HepG2 (cell line): ENCODE data around the gene PRR15L. TPM values are rescaled to one million over a fixed set of nuclear protein-coding genes. Genes with fewer than 3 reads are reported as not detected.

Source experiments
- AFF4 ChIP-seq: sonication (generic); formaldehyde crosslinking; IDR thresholded peaks from 2 replicates; pipeline ENCODE4 v1.4.0; 2020; ENCODE audit warnings: missing genetic modification reagents
- ATF5 ChIP-seq: sonication (generic); formaldehyde crosslinking; IDR thresholded peaks from 2 replicates; pipeline ENCODE4 v1.4.0; 2020; ENCODE audit warnings: mild to moderate bottlenecking, low read depth, missing genetic modification reagents
- CC2D1A ChIP-seq: sonication (generic); formaldehyde crosslinking; IDR thresholded peaks from 2 replicates; pipeline ENCODE4 v1.8.1; 2023; ENCODE audit warnings: mild to moderate bottlenecking, missing genetic modification reagents
- CCAR2 ChIP-seq: fragments of 200-400 bp; formaldehyde crosslinking; optimal IDR thresholded peaks from 2 replicates; pipeline ENCODE3; 2018; ENCODE audit warnings: low read depth, mild to moderate bottlenecking, low read length, moderate library complexity
- E2F2 ChIP-seq: sonication (generic); formaldehyde crosslinking; IDR thresholded peaks from 2 replicates; pipeline ENCODE4 v1.4.0; 2020; ENCODE audit warnings: missing genetic modification reagents, borderline replicate concordance
- ELF1 ChIP-seq: sonication (generic); formaldehyde crosslinking; IDR thresholded peaks from 2 replicates; pipeline ENCODE4 v1.4.0; 2020; ENCODE audit warnings: missing genetic modification reagents
- ETV5 ChIP-seq: IDR thresholded peaks from 2 replicates; pipeline ENCODE4 v1.6.1; 2018; ENCODE audit warnings: missing biosample characterization, missing genetic modification reagents, inconsistent platforms, borderline replicate concordance
- GTF3A ChIP-seq: sonication (generic); formaldehyde crosslinking; conservative IDR thresholded peaks from 2 replicates; pipeline ENCODE4 v1.4.0; 2020; ENCODE audit warnings: mild to moderate bottlenecking, missing genetic modification reagents
- HBP1 ChIP-seq: IDR thresholded peaks from 2 replicates; pipeline ENCODE4 v1.6.1; 2016; ENCODE audit warnings: low read depth, control low read depth
- KDM2A ChIP-seq: sonication (generic); formaldehyde crosslinking; IDR thresholded peaks from 2 replicates; pipeline ENCODE4 v1.4.0; 2020; ENCODE audit warnings: low read depth, missing genetic modification reagents, borderline replicate concordance
- MTA3 ChIP-seq: sonication (generic); formaldehyde crosslinking; IDR thresholded peaks from 2 replicates; pipeline ENCODE4 v1.4.0; 2020; ENCODE audit warnings: missing genetic modification reagents
- PCBP2 ChIP-seq: fragments of 200-400 bp; formaldehyde crosslinking; optimal IDR thresholded peaks from 2 replicates; pipeline ENCODE3; 2018; ENCODE audit warnings: low read length, low read depth; ENCODE audit not compliant: poor library complexity, severe bottlenecking
- POLR2A ChIP-seq, 2 experiments: IDR thresholded peaks; 2 replicates each; pipeline ENCODE4 v1.6.1; 2011; ENCODE audit warnings: low read depth in 2 of 2, low read length in 2 of 2, mild to moderate bottlenecking in 1 of 2, moderate library complexity in 1 of 2; ENCODE audit not compliant: insufficient read depth in 1 of 2
- PRPF4 ChIP-seq: fragments of 200-400 bp; formaldehyde crosslinking; IDR thresholded peaks from 2 replicates; pipeline ENCODE4 v1.6.1; 2016; ENCODE audit warnings: low read length, low read depth; ENCODE audit not compliant: poor library complexity, severe bottlenecking
- TBL1XR1 ChIP-seq: fragments of 150-350 bp; IDR thresholded peaks from 2 replicates; pipeline ENCODE4 v1.6.1; 2014; ENCODE audit warnings: borderline replicate concordance, low read length; ENCODE audit not compliant: partially characterized antibody
- U2AF1 ChIP-seq: fragments of 200-400 bp; formaldehyde crosslinking; optimal IDR thresholded peaks from 2 replicates; pipeline ENCODE3; 2017; ENCODE audit warnings: mild to moderate bottlenecking, low read depth, low read length
- ZNF558 ChIP-seq: sonication (generic); formaldehyde crosslinking; IDR thresholded peaks from 2 replicates; pipeline ENCODE4 v1.9.0; 2022; ENCODE audit warnings: mild to moderate bottlenecking, missing genetic modification reagents, borderline replicate concordance
- ZNF660 ChIP-seq: sonication (generic); formaldehyde crosslinking; IDR thresholded peaks from 2 replicates; pipeline ENCODE4 v1.5.1; 2020; ENCODE audit warnings: mild to moderate bottlenecking, low read depth, missing genetic modification reagents, borderline replicate concordance
- ZSCAN31 ChIP-seq: sonication (generic); formaldehyde crosslinking; IDR thresholded peaks from 2 replicates; pipeline ENCODE4 v1.5.0; 2020; ENCODE audit warnings: low read depth, mild to moderate bottlenecking, missing genetic modification reagents
- polyA plus RNA-seq, 8 experiments: library from polyadenylated mRNA; depleted of rRNA in 3 of 8; stranded (reverse) in 7 of 8; unstranded in 1 of 8; fragments of >200 nt; fragmentation: Illumina TruSeq in 4 of 8; extraction: Trizol in 4 of 8; gene quantifications; 2 replicates each; pipeline versions ENCODE4 v1.2.1 to v1.2.3, GENCODE V29; 2011 to 2016; ENCODE audit warnings: low read depth in 4 of 8, missing spikeins in 1 of 8, mixed read lengths in 1 of 8; ENCODE audit not compliant: insufficient read depth in 1 of 8
- total RNA-seq, 5 experiments: library from RNA; depleted of rRNA; stranded (reverse); fragments of >200 nt; fragmentation: Illumina TruSeq; extraction: Trizol; gene quantifications; 2 replicates each; pipeline ENCODE4 v1.2.3, GENCODE V29; 2016; ENCODE audit warnings: low read depth in 1 of 5
- TF ChIP-seq, protein P1 (sequence below): sonication (generic); formaldehyde crosslinking; IDR thresholded peaks from 2 replicates; pipeline ENCODE4 v1.8.0; 2022; ENCODE audit warnings: missing genetic modification reagents, mild to moderate bottlenecking, borderline replicate concordance

Gene PRR15L
- total and polyA plus RNA-seq, 2 of the 13 experiments (the other 11 are each of a cell fraction or from before 2014, with no cell fraction given) = 0.44 to 2.0 TPM

- no peak for TF ChIP-seq PRPF4
- TF ChIP-seq POLR2A (IDR thresholded peaks at IDR 0.05; ENCODE audit: insufficient read depth in 1 of 2, low read depth in 2 of 2, low read length in 2 of 2) = peak in 1 of 2 experiments; percentile 53; a peak in 1 of 4 replicates
- no peak for TF ChIP-seq U2AF1
- no peak for TF ChIP-seq GTF3A (CRISPR knock-in tag)
- no peak for TF ChIP-seq ZNF558 (CRISPR knock-in tag)
- TF ChIP-seq, protein P1, sequence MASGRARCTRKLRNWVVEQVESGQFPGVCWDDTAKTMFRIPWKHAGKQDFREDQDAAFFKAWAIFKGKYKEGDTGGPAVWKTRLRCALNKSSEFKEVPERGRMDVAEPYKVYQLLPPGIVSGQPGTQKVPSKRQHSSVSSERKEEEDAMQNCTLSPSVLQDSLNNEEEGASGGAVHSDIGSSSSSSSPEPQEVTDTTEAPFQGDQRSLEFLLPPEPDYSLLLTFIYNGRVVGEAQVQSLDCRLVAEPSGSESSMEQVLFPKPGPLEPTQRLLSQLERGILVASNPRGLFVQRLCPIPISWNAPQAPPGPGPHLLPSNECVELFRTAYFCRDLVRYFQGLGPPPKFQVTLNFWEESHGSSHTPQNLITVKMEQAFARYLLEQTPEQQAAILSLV (CRISPR knock-in tag) = no peak
- no peak for TF ChIP-seq ELF1 (CRISPR knock-in tag)
- no peak for TF ChIP-seq AFF4 (CRISPR knock-in tag)
- no peak for TF ChIP-seq MTA3 (CRISPR knock-in tag)
- TF ChIP-seq TBL1XR1 = no peak
- no peak for TF ChIP-seq E2F2 (CRISPR knock-in tag)
- TF ChIP-seq ETV5 = no peak
- no peak for TF ChIP-seq ZNF660 (CRISPR knock-in tag)
- TF ChIP-seq HBP1 (CRISPR knock-in tag) = 0 out of 2 replicates have a peak, but pooled peaks have one; percentile 22
- no peak for TF ChIP-seq CCAR2
- no peak for TF ChIP-seq ZSCAN31 (CRISPR knock-in tag)
- TF ChIP-seq PCBP2 = no peak
- no peak for TF ChIP-seq CC2D1A (CRISPR knock-in tag)
- TF ChIP-seq ATF5 (CRISPR knock-in tag) = no peak
- peak; percentile 7; the same call in 1 of the 2 replicates for TF ChIP-seq KDM2A (CRISPR knock-in tag)
Observed at GRCh38 chr17:47956791-47957590, 692 bp downstream of the PRR15L start (continued).
